ENCODE measurements around the gene CITED2.

The CITED2 gene

DNA sequence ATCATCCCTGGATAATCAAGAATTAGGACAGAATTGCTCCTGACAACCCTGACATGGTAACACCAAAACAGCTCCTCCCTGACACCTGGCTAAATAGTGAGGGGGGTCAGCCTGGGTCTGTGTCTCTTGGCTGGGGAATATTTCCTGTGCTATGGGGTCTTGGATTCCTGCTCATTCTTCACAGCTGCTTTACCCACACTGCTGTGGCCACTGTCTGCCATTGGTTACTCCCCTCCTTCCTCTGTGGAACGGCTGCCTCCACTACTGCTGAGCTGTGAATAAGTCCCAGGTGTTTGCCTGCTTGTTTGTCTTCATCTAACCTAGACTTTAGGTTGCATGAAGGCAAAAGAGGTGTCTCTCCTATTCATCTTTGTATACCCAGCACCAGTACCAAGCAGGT is 48.8 kb downstream of the CITED2 start:
- no peak for DNase-seq

DNA sequence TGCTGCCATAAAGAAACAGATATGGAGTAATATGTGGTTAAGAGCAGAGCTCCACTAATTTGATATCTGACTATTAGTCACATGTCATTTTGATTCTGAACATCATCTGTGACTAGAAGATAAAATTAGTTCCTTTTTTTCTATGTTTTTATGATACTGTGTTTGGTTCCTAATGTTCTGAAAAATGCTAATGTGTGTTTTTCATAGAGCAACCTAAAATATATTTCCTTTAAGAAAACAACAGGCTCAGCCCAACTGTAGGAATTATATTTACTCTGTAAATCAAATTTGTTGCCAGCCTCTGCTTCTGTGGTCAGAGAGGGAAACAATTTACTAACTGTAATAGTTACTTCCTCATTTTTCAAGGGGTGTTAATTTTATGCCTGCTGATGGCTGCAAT is 49.3 kb downstream of the CITED2 start:
- no peak for DNase-seq

DNA sequence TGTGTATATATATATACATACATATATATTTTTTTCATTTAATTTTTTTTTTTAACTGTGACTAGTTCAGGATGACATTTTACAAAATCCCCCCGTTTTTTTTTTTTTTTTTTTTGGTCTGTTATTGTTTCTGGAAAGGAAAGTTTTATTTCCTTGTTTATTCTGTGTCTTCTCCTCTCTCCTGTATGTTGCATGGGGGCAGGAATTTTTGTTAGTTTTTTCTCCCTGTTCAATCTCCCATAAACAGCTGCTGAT is 50.2 kb downstream of the CITED2 start:
- DNase-seq, result no peak

DNA sequence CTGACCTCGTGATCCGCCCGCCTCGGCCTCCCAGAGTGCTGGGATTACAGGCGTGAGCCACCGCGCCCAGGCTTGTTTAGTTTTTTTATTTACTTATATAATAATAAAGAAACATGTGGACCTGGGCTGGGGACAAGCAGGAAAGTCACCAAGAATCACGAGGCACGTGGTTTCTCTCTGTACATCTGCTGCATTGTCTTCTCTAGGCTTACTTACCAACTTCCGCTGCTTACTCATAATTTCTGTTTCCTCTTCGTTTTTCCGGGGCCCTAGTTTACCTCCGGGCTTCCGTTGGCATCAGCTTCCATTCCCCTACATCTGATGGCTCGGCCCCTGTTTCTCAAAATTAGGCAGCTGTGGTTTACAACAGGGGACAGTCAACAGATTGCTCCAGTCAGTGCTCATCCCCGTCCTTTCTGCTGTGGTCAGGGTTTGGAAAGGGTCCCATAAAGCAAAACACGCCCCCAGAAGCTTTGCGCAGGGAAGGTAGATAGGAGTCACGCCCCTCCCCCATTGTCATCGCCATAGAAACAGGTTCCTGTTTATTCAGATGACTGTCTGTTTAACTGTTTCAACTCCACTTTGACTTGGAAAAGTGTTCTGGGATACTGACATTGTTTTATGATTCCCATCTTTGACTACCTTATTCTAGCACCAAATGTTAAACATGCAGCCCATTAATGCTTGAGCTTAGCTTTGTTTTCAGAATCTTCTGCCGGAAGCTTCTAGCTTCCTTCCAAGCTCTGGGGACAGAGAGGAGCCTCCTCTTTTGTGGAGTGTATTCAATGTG is 50.7 kb downstream of the CITED2 start:
- DNase-seq, result peak; percentile 99
